ENCODE results near the gene AEBP2.

GRCh38 chr12:19458733-19459132 lies 19.4 kb downstream of the AEBP2 start:
- TF ChIP-seq, protein P1, sequence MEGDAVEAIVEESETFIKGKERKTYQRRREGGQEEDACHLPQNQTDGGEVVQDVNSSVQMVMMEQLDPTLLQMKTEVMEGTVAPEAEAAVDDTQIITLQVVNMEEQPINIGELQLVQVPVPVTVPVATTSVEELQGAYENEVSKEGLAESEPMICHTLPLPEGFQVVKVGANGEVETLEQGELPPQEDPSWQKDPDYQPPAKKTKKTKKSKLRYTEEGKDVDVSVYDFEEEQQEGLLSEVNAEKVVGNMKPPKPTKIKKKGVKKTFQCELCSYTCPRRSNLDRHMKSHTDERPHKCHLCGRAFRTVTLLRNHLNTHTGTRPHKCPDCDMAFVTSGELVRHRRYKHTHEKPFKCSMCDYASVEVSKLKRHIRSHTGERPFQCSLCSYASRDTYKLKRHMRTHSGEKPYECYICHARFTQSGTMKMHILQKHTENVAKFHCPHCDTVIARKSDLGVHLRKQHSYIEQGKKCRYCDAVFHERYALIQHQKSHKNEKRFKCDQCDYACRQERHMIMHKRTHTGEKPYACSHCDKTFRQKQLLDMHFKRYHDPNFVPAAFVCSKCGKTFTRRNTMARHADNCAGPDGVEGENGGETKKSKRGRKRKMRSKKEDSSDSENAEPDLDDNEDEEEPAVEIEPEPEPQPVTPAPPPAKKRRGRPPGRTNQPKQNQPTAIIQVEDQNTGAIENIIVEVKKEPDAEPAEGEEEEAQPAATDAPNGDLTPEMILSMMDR (IDR thresholded peaks at IDR 0.05; ENCODE audit: low read length), result no peak
- TF ChIP-seq EZH2phosphoT487 (IDR thresholded peaks at IDR 0.05; ENCODE audit: low read length), result no peak
